Hepatic stellate cell (primary cell): Measurements from ENCODE around the gene PSD4.
A peak's percentile ranks its signal among the peaks of the same experiment; 100 is the strongest.

Experiments used
- DNase-seq: peaks from one replicate; pipeline ENCODE4 v3.0.0; 2011; ENCODE audit warnings: low spot score

Gene PSD4

DNA sequence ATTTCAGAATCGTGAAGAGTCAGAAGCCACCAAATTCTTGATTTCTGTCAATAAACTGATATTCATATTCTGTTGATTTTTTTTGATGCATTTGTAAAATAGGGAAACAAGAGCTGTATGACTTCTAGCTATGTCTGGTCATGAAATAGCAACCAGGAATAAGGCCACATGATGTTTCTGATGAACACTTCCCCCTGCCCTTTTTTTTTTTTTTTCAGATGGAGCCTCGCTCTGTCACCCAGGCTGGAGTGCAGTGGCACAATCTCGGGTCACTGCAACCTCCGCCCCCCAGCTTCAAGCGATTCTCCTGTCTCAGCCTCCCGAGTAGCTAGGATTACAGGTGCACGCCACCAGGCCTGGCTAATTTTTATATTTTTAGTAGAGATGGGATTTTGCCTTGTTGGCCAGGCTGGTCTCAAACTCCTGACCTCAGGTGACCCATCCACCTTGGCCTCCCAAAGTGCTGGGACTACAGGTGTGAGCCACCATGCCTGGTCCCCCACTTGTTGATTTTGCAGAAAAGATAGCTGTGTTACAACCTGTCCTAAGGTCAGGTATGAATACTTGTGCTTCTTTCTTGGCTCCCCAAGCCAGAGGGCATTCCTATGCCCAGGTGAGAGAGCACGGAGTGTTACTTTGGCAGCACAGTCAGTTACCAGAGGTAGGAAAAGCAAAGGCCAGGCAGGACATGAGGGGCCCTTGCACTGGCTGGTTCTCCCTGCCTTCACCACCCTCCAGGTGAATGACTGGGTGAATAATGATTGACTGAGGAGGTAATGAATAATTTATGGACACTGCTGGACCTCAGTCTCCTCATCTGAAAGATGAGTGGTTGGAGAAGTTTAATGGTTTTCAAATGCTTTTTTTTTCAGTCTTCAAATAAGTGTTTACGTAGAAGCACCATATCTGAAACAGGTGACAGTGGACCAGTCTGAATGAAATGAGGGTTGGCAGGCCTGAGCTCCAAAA lies 65.4 kb downstream of the PSD4 start:
- DNase-seq = no peak

DNA sequence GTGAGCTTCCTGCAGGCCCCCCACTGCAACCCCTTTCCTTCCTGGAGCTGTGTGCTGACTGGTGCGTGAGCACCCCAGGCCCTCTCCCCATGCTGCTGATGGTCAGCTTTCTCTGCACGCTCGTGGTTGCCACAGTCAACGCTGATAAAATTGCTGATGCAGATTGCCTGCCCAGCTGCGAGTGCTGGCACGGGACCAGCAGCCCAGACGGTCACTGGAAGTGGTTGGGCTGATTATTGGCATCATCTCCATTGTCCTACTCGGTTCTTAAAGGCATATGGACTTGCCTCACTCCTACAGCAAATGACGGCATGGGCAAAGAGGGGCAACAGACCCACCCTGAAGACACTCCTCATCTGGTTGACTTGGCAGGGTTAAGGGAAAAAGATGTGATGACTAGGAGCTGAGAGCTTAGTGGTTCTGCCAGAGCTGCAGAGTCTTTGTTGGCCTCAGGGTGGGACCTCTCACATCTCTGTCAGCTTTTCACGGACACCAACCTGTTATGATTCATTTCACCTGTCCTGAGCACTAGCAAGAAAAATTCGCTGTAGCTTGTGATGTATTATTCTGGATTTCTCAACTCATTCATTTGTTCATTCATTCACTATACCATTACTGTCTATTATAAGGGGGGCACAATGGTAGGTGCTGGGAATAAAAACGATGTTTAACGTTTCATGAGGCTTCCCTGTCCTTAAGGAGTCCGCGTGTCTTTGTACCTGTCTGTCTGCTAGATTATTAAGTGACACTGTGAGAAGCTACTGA lies 66.6 kb downstream of the PSD4 start:
- DNase-seq = peak; percentile 94

DNA sequence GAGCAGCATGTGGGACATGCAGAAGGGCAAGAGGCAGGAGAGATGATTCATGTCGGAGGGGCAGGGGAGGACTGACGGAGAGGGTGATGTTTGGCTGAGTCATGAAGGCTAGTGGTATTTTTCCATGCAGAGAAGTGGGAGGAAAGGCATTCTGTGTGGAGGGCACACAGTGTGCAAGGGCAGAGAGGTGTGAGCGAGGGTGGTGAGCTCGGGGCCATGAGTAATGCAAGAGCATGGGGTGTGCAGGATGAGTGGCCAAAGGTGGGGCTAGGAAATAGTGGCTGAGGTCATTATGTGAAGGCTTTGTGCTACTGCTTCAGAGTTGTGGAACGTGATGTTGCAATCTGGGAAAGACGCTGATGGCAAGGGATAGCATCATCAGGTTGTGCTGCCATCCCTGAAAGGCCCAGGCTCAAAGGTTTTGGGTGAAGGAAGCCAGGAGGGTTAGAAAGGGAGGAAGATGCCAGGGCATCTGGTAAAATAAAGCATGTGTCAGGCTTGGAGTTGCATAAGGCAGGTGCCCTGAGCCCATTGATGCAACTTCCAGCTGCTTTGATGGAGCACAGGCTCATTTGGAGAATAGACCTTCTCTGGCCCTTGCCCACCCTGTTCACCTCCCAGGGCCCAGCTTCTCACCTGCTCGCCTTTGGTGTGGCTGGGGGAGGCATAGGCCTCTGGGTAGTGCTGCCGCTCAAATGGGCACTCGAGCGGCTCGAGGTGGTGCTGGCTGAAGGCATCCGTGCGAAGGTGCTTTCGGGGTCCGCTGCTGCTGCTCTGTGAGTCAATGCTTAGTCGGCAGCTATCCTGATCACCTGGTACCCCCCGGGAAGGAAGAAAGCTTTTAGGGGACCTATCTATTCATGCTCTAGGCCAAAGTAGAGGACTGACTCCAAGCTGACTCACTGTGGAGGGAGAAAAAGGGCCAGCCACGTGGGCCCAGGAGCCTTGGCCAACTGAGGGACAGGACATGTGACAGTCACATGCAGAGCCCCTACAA lies 67.4 kb downstream of the PSD4 start:
- peak; percentile 97 for DNase-seq

DNA sequence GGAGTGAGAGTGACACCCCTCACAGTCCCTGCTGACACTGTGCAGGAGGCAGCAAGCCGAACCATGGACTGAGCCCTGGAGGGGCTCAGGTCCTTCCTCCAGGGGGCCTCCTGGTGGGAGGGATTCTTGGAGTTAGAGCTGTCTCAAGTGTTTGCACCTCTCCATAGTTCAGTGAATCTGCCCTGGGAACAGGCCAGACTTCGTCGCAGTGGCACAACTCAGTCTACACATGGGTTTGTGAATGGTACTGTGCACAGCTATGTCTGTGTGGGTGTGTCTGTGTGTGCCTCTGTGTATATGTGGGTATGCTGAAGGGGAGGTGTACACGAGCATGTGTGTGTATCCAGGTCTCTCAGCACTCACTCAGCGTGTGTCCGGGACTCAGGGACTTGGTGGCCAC lies 68.6 kb downstream of the PSD4 start:
- DNase-seq = no peak

DNA sequence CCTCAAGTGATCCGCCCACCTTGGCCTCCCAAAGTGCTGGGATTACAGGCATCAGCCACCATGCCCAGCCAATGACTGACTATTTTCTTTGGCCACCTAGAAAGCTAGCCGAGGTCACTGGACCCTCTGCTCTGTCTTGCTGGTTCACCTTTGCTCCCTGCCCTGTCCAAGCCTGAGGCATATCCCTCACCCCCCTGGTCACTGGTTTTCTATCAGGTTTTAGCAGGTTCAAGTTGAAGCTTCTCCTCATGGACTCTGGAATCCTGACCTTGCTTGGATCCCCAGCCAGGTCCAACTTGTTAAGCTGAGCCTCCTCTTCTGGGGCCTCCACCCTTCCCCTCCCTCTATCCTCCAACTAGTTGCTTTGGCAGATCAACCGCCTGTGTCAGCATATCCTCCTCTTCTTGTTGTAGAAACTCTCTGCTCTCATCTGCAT lies 71.5 kb downstream of the PSD4 start:
- DNase-seq = no peak

DNA sequence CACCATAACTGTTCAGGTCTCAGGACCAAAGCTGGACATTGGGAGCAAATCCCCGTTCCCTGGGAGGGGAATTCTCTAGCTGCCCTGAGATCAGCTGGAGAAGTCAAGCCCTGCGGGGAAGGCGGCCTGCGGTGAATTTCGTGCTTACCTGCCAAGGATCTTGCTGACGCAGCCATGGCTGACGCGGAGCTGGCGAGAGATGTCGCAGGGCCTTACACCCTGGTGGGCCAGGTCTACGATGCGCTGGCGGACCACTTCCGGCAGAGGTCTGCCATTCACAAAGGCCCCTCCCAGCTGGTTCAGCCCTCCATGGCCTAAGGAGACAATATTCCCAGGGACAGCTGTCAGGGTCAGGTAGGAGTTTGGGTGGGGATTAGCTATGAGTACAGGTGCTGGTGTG lies 72.8 kb downstream of the PSD4 start:
- no peak for DNase-seq

DNA sequence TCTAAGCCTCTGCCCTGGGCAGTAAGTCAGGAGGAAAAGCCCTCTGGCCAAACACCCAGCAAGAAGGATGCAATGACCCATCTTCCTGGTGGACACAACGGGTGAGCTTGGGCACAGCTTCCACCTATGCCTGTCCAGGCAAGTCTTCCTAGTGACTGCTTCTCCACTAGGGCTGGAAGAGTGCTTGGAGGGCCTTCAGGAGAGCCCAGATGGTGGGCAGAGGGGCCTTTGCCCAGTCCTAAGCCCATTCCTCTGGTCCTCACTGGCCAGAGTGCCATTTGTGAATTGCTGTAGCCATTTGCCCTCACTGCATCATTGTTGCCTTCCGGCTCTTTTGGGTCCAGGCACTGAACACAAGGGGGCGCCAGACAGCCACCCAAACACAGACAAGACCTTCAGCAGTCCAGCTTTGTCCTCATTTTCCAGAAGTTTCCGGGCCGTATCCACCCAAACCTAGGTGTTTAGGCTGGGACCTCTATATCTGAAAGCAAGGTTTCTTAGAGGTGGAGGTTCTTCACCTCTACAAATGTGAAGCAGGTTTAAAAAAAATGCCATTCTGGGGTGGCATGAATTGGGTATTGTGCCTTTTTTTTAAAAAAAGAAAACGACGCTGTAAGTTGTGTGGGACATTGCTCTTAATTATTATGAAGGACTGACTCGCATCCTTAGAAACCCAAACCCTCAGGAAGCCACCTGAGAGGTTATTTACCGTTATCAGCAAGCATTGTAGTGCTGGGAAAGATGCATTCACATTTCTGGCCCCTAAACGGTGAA lies 75.4 kb downstream of the PSD4 start:
- peak; percentile 81 for DNase-seq

DNA sequence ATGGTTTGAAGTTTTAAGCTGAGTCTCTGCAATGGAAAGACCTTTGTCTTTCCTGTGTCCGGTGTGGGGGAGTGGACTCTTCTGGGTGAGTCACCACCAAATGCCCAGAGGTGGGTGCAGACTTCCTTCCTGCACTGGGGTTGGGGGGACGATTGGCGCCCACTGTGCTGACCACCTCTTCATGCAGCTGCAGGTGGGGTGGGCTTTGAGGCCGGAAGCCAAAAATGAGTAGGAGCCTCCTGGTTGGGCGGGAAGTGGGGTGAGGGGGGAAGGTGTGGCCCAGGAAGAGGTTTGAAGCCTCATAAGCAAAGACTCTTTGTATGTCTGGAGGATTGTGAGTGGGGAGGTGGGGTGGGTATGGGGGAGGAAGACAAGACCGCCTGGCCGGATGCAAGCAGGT lies 77.3 kb downstream of the PSD4 start:
- DNase-seq = no peak

DNA sequence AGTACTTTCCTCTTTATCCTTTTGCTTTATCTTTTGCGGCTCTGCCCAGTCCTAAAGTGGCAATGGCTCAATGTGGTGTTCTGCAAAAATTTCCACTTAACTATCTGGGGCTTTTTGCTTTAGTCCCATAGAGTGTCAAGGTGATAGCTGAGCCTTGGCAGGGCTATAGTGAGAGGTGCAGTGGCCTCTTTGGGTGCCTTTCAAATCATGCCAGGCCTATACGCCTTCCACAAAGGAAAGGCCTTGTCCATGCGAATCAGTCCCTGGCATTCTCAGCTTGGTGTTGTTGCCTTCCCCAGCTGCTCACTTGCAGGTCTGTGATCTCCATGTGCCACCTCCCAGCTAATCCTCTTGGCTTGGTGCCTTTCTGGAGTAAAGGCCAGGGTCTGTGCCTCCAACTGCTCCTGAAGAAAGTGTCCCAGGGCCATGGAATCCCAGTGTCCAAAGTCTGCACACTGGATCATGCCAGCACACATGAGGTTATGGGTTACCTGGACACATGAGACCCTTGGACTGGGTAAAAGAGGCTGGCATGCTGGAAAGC lies 78.3 kb downstream of the PSD4 start:
- DNase-seq = no peak

DNA sequence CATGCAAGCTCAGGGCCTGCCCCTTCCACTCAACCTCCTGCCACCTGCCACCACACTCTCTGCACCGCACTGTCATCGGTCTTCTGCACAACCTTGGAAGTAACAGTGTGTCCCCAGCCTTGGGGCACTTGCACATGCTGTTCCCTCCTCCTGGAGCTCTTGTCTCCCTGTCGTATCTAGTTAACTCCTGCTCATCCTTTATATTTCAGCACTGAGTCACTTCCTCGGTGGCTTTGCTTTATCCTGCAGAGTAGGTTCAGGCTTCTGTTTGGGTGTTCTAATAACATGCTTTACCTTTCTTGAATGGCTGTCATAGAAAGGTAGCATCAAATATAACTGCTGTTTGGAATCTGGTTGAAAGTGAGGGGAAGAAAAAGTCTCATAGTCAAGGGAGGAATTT lies 79.7 kb downstream of the PSD4 start:
- DNase-seq = no peak

DNA sequence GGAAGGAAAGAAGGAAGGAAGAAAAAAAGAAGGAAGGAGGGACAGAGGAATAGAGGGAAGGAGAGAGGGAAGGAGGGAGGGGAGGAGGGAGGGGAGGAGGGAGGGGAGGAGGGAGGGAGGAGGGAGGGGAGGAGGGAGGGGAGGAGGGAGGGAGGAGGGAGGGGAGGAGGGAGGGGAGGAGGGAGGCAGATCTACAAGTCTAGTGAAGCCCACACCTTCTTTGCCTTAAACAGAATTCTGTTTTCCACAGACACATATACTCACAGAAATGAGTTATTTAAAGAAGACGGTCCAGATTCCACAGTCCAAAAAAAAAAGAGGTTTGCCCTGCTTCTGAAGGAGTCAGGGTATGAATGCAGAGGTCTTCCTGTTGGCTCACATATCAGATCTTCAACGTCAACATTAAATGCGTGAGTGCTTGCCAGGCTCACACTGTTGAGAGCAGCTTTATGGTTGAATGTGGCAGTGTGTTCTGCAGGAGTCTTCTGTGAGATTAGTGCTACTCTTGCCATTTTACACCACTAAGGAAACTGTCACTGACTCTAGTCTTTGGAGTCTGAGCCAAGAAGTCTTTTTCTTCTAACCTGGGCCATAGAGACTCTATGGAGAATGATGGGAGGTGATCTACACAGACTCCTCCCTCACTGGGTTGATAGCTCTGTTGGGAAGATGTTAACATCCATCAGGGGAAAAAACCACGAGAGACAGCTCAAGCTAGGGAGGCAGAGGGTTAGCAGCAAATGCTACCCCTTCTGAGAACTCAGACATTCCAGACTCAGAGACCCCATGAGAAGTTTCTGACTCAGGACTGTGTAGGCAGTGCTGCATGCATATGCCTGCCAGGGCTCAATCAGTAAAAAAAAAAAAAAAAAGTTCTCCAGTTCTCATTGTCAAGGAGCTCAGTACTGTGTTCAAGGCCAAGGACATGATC lies 81.6 kb downstream of the PSD4 start:
- DNase-seq = no peak

DNA sequence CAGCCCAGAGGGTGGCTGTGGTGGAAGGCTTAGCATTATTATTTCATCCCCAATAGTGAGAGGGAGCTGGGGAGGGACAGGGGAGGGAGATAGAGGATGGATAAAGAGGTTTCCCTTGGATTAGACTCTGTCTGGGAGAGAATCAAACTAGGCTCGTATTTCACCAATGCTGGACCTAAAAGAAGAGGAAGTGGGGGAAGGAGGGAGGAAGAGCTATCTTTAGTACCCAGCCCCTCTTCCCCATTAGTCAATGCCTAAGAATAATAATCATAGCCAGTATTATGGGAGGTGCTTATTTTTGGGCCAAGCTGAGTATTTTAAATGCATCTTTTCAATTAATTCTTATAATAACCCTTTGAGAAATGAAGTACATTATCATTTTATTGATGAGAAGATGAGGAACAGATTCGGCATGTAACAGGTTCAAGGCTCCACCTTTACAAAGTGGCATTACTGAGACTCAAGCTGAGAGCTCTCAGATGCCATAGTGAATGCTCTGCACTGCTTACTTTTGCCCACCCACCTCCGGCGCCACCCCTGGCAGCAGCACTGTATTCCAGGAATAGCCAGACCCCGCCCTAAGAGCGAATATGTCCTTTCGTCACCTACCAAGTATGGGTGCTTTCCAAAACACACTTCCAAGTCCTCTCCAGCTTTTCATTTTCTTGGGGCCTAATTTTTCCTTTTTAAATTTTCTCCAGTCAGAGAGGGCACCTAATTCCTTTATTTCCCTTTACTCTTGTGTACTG lies 83.9 kb downstream of the PSD4 start:
- DNase-seq = no peak

DNA sequence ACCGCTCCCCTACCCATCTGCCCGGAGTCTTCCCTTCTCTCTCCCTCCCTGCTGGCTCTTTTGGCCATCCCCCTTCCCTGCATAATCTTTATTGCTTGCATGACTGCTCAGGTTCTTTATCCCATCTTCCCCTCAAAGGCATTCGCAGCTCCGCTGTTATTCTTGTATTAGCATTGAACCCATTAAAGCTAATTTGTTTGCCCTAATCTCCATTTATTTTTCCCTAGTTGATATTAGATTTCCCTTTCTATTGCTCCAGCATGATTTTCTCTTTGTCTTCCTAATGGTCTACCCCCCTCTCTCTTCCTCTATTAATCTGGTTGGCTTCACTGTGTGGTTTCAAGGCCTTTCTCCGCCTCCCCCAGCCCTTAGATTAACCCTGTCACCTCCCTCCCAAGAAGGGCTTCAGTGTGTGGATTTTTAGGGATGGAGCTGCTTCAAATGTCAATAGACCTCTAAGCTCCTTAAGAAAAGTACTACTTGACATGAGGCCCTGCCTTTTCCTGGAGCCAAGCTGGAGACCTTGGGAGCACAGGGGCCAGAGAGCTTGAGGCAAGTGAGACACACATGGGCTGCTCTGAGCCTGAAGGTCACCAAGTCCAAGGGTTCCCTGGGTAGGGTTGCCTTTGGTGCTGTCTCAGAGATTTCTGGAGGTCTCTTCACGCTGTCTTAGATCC lies 84.8 kb downstream of the PSD4 start:
- DNase-seq = no peak
